GM19025 (cell line): ENCODE data around the gene CEP63.

Experiments used
- ATAC-seq: cut with Tn5 transposase; IDR thresholded peaks from one replicate; pipeline ENCODE4 v1.9.1; 2021; ENCODE audit warnings: mild to moderate bottlenecking, low read depth, moderate library complexity; ENCODE audit not compliant: unreplicated experiment

The CEP63 gene

DNA sequence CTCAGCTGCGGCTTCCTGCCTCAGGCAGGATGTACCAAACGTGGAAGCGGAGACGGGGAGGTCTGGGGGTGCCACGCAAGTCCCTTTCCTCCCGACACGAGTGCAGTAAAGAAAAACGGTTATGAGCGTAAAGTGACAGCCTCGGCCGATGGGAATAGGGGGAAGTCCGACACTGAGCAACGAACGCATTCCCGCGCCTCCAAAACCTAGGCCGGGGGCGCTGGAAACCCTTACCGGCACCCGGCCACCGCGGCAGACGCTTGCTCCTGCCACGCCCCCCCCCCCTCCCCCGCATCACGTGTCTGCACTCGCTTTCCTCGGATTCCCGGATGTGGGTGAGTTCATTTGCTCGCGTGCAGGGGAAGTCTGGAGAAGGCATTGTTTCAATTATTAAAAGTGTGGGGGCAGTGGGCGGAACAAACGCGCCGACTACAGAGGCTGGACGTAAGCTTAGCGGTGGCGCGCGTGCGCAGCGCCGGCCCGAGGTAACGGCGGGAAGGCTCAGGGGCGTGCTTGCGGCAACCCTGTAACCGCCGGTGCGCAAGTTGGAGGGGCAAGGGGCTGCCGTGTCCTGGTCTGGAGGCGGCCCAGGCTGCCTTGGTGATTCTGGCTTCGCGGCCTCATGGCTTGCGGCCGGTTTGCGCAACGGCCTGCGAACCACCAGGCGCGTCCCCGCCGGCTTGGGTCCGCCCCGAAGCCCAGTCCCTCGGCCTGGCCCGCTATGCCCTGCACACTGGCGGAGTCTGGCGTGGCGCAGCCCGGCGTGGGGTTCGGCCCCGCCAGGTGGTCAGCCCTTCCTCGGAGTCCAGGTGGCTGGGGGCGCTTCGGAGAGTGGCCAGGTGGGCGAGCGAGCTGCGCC lies at the start of gene CEP63, which contains the start of gene ANAPC13:
TSS of gene CEP63 (plus strand) at position 340 of the 859 bp plus-strand sequence. CDS start 9,264 bp downstream, outside the sequence.
TSS of gene ANAPC13 (minus strand) at position 268 of the 859 bp plus-strand sequence. CDS start 3,081 bp downstream, outside the sequence.
- peak; percentile 75 for ATAC-seq

DNA sequence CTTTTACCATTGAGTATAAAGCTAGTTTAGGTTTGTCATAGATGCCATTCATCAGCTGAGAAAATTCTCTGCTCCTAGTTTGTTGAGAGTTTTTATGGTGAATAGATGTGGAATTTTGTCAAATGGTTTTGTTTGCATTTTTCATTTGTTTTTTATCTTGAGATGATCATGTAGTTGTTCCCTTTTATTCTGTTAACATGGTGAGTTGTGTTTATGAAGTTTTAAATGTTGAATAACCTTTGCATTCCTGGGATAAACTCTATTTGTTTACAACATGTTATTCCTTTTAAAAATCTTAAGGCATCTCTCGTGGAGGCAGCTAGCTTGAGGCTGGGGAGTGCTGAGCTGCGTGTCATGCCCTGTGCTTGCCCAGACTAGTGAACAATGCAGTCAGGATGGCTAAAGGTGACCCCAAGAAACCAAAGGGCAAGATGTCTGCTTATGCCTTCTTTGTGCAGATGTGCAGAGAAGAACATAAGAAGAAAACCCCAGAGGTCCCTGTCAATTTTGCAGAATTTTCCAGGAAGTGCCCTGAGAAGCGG lies 48.6 kb upstream of the CEP63 start:
- ATAC-seq, result no peak

DNA sequence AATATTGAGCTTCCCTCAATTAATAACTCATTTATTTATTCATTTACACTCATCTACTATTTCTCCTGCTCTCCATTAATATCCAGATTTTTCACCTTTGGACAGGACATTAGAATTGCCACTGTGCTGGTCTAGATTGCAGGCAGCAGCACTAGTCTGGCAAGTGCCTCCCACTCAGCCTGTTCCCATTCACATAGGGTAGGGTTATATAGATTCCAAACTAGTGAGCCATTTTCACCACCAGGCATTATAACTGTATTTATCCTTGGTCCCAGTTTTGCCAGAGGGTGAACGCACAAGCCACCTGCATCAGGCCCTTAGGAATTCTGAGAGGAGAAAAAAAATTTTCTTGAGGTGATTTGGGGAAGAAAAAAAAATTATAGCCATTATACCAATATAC lies 44.5 kb upstream of the CEP63 start:
- no peak for ATAC-seq

DNA sequence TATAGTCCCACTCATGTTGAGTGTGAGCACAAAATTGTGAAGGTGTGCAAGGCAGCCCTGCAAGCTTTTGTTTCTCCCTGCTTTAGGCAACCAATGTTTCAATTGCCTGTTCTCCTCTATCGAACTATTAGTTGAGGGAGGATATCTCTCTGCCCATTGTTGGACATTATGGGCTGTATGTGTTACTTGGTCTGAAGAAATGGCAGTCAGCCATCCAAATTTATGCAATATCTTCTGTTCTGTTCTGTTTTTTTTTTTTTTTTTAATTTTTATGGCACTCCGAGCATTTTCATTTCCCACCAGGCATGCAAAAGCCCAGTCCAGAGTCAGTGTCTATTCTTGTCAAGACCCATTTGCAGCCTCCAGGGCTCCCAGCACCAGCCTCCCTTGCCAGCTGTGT lies 44.0 kb upstream of the CEP63 start:
- no peak for ATAC-seq

DNA sequence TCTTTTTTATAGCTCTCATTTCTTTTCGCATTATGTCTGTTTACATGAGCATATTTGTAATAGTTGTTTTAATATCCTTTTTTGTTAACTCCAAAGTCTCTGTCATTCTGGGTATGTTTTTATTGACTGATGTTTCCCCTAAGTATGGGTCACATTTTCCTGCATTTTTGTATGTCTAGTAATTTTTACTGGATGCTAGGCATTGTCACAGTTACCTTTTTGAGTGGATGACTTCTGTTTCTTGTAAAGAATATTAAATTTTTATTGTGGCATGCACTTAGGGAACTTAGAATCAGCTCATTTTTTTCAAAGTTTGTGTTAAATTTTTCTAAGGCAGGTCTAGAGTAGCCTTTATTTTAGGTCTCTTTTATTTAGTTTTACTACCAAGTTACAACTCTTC lies 40.8 kb upstream of the CEP63 start:
- no peak for ATAC-seq

DNA sequence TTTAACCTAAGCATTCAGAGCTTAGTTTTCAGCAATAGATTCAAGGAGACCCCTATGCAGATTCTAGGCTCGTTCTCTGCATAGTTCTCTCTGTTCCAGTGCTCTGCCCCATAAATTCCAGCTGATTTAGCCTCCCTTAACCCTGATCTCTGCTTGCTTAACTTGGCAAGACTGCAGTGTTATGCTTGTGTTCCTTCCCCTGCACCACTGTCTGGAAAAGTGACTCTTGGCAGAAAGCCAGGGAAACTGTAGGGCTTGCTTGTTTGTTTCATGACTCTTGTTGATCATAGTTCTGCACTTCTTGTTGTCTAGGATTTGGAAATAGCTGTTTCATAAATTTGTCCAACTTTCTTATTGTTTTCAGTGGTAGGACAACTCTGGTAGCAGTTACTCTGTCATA lies 40.2 kb upstream of the CEP63 start:
- no peak for ATAC-seq

DNA sequence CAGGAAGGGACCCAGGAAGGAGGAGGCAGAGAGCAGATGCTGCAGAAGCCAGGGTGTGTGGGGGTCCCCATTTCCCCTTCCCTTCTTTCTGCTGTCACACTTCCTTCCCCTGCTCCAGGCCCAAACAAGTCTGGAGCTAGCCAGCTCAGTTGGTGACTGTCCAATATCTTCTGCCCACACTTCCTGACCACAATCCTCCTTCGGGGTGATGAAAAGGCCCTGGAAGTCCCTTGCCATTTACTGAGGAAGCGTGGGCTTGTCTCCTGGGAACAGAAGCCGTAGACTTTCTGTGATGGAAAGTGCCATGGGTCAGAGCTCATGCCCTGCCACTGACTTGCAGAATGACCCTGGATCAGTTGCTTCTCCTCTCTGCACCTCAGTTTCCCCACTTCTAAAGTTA lies 39.1 kb upstream of the CEP63 start:
- ATAC-seq, result no peak

DNA sequence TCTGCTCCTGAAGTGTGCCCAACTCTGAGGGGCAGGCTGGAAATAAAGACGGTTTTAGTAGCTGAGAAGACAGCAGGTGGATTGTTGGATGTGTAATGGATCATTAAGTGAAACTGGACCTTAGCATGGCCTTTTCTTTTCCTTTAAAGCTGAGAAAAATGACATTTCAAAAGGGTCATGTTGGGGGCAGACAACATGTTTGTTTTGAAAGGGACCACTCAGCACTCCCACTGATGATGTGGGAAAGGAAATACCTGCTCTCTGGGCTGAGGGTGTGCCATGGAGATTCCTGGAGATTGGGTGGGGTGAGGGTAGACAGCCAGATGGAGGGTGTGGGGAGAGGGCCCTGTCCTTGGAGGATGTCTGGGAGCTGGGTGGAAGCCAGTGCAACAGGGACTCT lies 38.5 kb upstream of the CEP63 start:
- ATAC-seq, result no peak

DNA sequence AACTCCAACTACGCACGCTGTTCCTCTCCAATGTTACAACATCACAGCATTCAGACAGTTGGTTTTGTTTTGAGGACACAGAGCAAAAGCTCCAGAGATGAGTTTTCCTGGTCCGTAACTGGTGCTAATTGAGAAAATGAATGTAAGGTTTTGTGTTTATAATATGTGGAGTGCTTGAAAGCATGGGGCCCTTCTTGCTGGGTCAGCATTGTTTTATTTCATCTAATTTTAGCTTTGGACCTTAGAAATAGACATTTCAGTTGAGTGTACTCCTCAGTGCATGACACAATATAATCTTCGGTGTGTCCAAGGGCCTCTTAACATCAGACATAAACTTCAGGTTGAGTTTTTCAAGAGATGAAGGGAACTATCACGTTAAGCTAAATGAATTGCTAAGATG lies 37.2 kb upstream of the CEP63 start:
- no peak for ATAC-seq

DNA sequence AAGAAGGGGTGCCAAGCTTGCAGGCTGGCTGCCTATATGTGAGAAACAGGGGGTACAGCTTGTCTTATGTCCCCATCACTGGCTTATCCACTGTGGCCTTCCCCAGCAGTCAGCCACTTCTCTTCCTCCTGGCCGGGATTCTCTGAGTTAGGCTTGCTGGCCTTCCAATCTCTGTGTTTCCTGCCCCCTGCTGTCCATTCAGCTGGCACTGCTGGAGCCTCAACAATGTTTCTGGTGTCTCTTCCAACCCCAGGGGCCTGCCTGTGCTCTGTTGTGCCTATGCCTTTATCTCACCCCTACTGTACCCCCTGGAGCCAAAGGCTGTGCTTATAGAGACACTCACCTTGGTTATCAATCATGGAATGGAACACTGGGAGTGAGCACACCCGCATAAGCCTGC lies 36.6 kb upstream of the CEP63 start:
- no peak for ATAC-seq

DNA sequence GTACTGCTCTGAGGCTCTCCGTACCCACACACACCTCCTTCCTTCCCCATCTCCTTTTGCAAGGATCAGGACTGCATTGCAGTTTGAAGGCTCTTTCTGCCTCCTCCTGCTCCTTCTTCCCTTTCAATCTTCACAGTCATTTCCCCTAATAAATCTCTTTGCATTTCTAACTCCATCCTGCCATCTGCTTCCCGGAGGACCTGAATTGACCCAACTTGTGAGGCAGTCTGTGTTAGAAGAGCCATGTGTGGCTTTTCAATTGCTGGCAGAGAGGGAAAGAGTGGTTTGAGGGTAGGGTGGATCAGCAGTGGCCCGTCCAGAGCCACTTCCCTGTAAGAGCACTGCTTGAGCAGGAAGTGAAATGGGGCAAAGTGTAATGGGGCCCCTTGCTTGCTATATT lies 35.9 kb upstream of the CEP63 start:
- ATAC-seq, result no peak

DNA sequence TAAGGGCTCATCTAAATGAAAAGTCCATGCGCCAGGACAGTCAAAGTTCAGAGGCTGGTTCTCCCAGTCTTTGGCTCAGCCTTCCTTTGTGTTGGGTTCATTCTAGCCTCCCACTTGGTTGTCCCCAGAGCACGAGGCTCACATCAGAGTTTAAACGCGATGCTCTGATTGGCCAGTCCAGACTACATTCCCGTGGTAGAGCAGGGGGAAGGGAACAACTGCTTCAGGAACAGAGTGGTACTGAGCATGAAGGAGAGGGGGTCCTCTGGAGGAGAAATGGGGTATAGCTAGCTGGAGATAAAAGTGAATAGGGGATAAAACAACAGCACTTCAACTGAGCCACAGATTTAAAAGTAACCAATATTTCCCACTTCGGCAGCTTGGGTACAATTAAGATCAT lies 32.2 kb upstream of the CEP63 start:
- ATAC-seq, result no peak

DNA sequence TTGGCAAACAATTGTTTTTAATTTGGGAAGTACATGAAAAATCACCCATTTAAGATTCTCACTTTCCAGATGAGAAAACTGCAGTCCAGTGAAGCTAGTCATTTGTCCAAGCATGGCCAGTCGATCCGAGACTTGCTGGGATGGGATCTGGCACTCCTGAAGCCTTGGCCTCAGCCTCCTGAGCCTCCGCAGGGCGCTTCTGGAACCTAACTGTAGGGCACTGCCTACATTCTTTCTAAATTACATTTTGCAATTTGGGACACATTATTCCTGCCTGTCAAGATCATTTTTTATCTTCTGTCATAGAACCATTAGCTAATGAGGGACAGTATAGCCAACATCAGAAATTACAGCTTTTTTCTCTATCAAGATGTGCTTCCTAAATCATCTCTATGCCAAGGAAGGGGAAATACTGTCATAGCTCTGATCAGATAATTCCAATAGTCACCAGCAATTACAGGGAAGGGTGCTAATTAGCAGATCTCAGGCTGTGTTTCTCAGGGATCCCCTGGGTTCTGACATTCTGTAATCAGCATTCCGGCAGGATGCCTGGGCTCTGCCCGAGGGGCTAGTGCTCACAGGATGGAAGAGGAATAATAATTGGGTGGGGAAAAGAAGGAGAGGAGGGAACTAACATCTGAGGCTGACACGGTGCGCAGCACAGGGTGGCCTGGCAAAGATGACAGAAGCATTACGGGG lies 28.3 kb upstream of the CEP63 start:
- ATAC-seq, result no peak

DNA sequence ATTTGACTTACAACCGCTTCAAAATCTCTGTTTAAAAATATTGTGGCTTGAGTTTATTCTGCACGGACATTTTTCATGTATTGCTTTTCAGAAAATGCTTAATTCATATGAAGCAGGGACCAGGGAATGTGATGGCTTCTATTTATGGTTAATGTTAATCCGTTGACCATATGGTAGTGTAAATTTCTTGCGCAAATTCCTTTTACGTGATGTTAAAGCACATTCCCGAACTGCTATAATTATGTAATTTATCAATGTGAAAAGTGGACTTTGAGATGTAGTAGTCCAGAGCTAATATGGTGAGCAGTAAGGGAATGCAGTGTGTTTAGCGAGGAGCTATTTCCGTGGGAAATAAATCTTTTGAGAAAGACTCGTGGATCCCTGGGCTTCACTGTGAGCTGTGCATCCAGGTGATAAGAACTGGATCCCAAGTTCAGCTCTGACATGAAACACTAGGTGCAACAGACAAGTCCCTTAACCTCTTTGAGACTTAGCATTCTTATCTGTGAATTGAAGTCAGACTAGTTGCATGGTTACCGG lies 27.4 kb upstream of the CEP63 start:
- ATAC-seq, result no peak

DNA sequence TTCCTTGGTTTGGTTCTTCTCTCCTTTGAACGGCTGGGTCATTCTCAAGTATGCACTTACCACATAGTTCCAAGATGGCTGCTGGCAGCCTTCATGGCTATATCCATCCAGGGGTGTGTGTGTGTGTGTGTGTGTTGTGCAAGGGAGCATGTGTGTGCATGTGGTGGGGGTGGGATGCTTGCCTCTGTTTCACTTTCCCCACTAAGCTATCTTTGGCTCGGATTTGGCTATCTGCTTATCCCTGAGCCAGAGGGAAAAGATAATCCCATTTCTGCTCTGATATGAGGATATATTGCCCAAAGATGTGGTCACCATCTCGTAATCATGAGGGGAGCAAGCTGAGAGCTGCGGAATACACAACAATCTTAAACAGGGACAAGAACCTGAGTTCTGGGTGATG lies 26.3 kb upstream of the CEP63 start:
- ATAC-seq, result no peak

DNA sequence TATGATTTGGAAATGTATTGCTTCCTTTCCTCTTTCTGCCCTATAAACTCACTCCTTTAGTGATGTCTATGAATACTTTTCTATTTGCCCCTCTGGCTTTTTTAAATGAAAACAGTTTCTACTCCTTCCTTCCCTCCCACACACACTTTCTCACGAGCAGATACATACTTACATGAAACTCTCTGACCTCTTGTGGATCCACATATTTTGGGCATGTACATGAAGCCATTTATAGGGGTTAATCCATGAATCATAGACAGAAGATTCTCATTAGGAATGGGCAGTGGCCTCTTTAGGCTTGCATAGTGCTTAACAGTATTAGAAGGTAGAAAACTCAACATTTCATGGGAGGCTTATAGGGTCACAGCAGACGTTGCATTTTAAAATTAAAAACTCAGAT lies 24.9 kb upstream of the CEP63 start:
- no peak for ATAC-seq

DNA sequence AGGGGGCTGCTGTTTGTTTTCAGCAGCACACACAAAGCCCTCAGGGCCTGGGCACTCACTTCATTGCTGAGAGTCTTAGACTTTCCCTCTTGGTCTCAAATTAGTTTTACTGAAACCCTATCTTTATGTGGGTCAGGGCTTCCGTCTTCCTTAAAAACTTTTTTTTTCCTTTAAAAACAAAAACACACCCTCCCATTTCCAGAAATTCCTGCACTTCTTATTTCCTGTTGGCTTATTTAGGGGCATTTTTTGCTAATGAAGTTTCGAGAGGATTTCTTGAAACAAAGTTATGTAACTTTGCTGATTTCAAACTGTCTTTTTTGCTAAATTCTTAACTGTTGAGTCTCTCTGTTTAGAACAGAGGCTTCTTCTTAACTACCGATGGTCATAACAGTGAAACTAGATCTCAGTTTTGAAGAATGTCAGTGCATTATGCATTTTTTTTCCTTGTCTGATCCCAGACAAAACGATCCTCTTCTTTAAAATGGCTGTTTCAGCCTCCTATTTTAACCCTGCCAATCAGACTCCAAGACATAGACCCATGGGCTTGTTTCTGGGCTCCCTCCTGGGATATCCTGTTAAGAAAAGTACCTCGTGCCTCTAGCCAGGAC lies 23.4 kb upstream of the CEP63 start:
- ATAC-seq, result no peak

DNA sequence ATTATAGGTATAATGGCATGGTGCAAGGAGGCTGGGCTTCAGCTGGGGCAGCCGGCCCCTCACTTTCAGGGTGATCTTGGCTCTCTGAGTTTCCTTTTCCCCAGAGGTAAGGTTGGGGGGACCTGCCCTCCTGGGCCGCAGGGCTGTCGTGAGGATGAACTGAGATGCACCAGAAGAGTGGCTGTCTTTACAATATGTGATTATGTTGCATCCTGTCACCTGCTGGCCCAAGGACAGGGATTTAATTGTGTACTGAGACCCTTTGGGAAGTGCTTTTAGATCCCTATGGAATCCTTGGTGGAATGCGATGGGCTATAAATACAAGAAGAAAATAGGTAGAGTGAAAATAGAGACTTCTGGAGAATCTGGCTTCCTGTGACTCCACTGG lies 22.2 kb upstream of the CEP63 start:
- no peak for ATAC-seq

DNA sequence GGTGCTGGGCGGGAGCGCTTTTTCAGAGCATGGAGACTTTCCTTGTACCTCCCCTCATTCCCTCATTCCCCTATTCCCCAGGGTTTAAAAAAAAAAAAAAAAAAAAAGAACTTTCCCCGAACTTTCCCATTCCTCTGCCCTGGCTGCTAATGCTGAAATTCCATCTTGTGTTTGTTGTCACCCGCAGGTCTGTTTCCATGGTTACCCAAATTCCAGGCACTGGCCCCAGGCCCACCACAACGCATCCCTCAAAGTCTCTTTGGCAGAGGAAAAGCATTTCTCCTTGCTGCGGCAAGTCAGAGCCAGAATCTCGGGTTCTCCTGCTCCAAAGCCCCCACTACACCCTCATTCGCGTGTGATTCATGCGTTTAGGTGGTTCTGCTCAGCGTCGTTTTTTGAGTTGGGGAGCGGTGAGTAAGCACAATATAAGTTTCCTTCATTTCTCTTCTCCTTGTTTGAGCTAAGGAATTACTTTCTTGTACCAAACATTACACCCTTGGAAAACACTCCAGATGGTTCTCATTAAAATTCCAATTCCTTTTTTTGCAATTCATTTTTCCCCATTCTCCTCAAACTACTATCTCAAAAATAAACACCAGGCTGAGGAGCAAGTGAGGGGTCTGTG lies 21.7 kb upstream of the CEP63 start:
- no peak for ATAC-seq

DNA sequence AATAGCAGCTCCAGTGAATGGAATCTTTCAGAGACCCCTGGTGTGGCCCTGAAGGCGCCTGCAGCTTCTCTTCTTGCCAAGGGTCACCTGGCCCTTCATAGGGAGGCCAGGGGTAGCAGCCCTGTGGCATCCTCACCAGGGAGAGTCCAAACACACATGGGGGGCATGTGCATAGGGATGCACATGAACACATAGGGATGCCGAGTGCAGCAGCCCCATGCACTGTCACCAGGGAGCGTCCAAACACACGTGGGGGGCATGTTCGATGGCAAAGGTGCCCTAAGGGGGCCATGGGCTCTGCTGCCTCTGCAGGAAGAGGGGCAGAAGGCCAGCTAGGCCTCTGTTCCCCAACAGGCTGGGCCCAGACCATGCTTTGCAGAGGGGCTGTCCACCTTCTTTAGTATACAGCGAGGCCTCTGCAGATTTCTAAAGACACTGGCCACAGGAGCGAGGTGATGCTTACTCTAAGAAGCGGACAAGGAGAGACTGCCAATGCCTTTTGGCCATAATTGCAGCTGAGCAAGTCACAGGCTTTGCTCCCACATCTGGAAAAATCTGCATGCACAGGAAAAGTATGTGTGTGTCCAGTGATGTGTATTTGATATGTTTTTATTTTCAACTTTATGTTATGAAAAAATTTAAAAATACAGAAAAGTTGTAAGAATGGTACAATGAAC lies 21.0 kb upstream of the CEP63 start:
- no peak for ATAC-seq
